HEK293 (cell line): ENCODE measurements around the gene ZNF569.
A peak's percentile ranks its signal among the peaks of the same experiment; 100 is the strongest.
"Not testable (repeated sequence)": the region's sequence is repeated elsewhere in the genome, so short reads cannot be mapped to it uniquely, and the experiment has no call there.

Experiments
- CTCF ChIA-PET: fragments of 350-600 bp; formaldehyde crosslinking; extraction: SDS; loops from one replicate; lab custom pipeline; 2021; ENCODE audit warnings: antibody characterized with exemption; lab: Yijun Ruan, JAX
- POLR2A ChIA-PET: fragments of 300-600 bp; formaldehyde crosslinking; extraction: SDS; loops from one replicate; lab custom pipeline; 2020; ENCODE audit warnings: antibody characterized with exemption, inconsistent platforms; lab: Yijun Ruan, JAX
- H3K27ac ChIP-seq: fragments of 200-500 bp; sonication (Bioruptor generic); 2 replicates; pipeline ENCODE4 v1.5.1; 2014; ENCODE audit warnings: low read depth, low read length, control low read depth, inconsistent platforms; ENCODE audit errors: extremely low read depth
- H3K36me3 ChIP-seq, 2 experiments: fragments of 200-500 bp in 1 of 2; sonication (Bioruptor generic) in 1 of 2; 1 replicate in 1 of 2; 2 replicates in 1 of 2; pipeline ENCODE4 v1.5.1; 2014 to 2017; ENCODE audit warnings: inconsistent platforms in 2 of 2, low read length in 2 of 2; ENCODE audit not compliant: control insufficient read depth in 2 of 2, insufficient read depth in 1 of 2
- H3K4me1 ChIP-seq: fragments of 200-500 bp; sonication (Bioruptor generic); 2 replicates; pipeline ENCODE4 v1.5.1; 2014; ENCODE audit warnings: mild to moderate bottlenecking, low read length, inconsistent platforms; ENCODE audit not compliant: control insufficient read depth, insufficient read depth
- H3K4me3 ChIP-seq: 2 replicates; pipeline ENCODE4 v1.5.1; 2011; ENCODE audit warnings: low read depth, mild to moderate bottlenecking, control low read depth, low read length, moderate library complexity
- H3K9me3 ChIP-seq: fragments of 200-500 bp; sonication (Bioruptor generic); 2 replicates; pipeline ENCODE4 v1.5.1; 2014; ENCODE audit warnings: low read depth, low read length, inconsistent platforms; ENCODE audit not compliant: control insufficient read depth, insufficient read depth
- AEBP2 ChIP-seq: fragments of 450-650 bp; formaldehyde crosslinking; IDR thresholded peaks from 2 replicates; pipeline ENCODE4 v1.5.1; 2016; ENCODE audit warnings: missing biosample characterization, missing genetic modification characterization, borderline replicate concordance
- GLIS1 ChIP-seq: fragments of 450-650 bp; formaldehyde crosslinking; IDR thresholded peaks from 2 replicates; pipeline ENCODE4 v1.5.1; 2016; ENCODE audit warnings: missing biosample characterization, missing genetic modification characterization
- KLF1 ChIP-seq: fragments of 450-650 bp; formaldehyde crosslinking; IDR thresholded peaks from 2 replicates; pipeline ENCODE4 v1.5.1; 2016; ENCODE audit warnings: missing biosample characterization, missing genetic modification characterization
- KLF9 ChIP-seq: fragments of 450-650 bp; formaldehyde crosslinking; IDR thresholded peaks from 2 replicates; pipeline ENCODE4 v1.5.1; 2016; ENCODE audit warnings: missing biosample characterization, missing genetic modification characterization, low read depth
- OVOL3 ChIP-seq: fragments of 450-650 bp; formaldehyde crosslinking; IDR thresholded peaks from 2 replicates; pipeline ENCODE4 v1.5.1; 2016; ENCODE audit warnings: missing biosample characterization, missing genetic modification characterization
- PRDM1 ChIP-seq: fragments of 450-650 bp; formaldehyde crosslinking; IDR thresholded peaks from 2 replicates; pipeline ENCODE4; 2016; ENCODE audit warnings: missing biosample characterization, missing genetic modification characterization
- PRDM4 ChIP-seq: fragments of 450-650 bp; formaldehyde crosslinking; IDR thresholded peaks from 2 replicates; pipeline ENCODE4 v1.5.1; 2017; ENCODE audit warnings: missing biosample characterization, missing genetic modification characterization
- REPIN1 ChIP-seq: fragments of 450-650 bp; formaldehyde crosslinking; IDR thresholded peaks from 2 replicates; pipeline ENCODE4 v1.5.1; 2017; ENCODE audit warnings: missing biosample characterization, missing genetic modification characterization, low read depth
- TRIM28 ChIP-seq: IDR thresholded peaks from 2 replicates; pipeline ENCODE4 v1.6.1; 2011; ENCODE audit warnings: low read length, control low read depth, borderline replicate concordance
- WT1 ChIP-seq: fragments of 450-650 bp; formaldehyde crosslinking; IDR thresholded peaks from 2 replicates; pipeline ENCODE4 v1.5.1; 2016; ENCODE audit warnings: missing biosample characterization, missing genetic modification characterization
- ZFP37 ChIP-seq: fragments of 450-650 bp; formaldehyde crosslinking; IDR thresholded peaks from 2 replicates; pipeline ENCODE4 v1.5.1; 2016; ENCODE audit warnings: missing biosample characterization, missing genetic modification characterization
- ZNF169 ChIP-seq: fragments of 450-650 bp; formaldehyde crosslinking; IDR thresholded peaks from 2 replicates; pipeline ENCODE4 v1.5.1; 2016; ENCODE audit warnings: missing biosample characterization, missing genetic modification characterization
- ZNF354C ChIP-seq: fragments of 450-650 bp; formaldehyde crosslinking; IDR thresholded peaks from 2 replicates; pipeline ENCODE4 v1.5.1; 2016; ENCODE audit warnings: missing biosample characterization, missing genetic modification characterization, low read depth, borderline replicate concordance
- ZNF366 ChIP-seq: fragments of 450-650 bp; formaldehyde crosslinking; conservative IDR thresholded peaks from 2 replicates; pipeline ENCODE4 v1.5.1; 2016; ENCODE audit warnings: missing biosample characterization, missing genetic modification characterization
- ZNF391 ChIP-seq: fragments of 450-650 bp; formaldehyde crosslinking; IDR thresholded peaks from 2 replicates; pipeline ENCODE4 v1.5.1; 2016; ENCODE audit warnings: low read depth, missing biosample characterization, missing genetic modification characterization, borderline replicate concordance
- ZNF398 ChIP-seq: fragments of 450-650 bp; formaldehyde crosslinking; IDR thresholded peaks from 2 replicates; pipeline ENCODE4 v1.5.1; 2017; ENCODE audit warnings: missing biosample characterization, missing genetic modification characterization
- ZNF521 ChIP-seq: fragments of 450-650 bp; formaldehyde crosslinking; IDR thresholded peaks from 2 replicates; pipeline ENCODE4 v1.5.1; 2017; ENCODE audit warnings: missing biosample characterization, mild to moderate bottlenecking, missing genetic modification characterization
- ZNF639 ChIP-seq: fragments of 450-650 bp; formaldehyde crosslinking; IDR thresholded peaks from 2 replicates; pipeline ENCODE4 v1.5.1; 2016; ENCODE audit warnings: missing biosample characterization, missing genetic modification characterization
- ZNF664 ChIP-seq: fragments of 450-650 bp; formaldehyde crosslinking; IDR thresholded peaks from 2 replicates; pipeline ENCODE4 v1.5.1; 2016; ENCODE audit warnings: missing biosample characterization, missing genetic modification characterization
- ZNF670 ChIP-seq: fragments of 450-650 bp; formaldehyde crosslinking; IDR thresholded peaks from 2 replicates; pipeline ENCODE4 v1.5.1; 2016; ENCODE audit warnings: missing biosample characterization, missing genetic modification characterization, low read depth
- ZNF785 ChIP-seq: fragments of 450-650 bp; formaldehyde crosslinking; IDR thresholded peaks from 2 replicates; pipeline ENCODE4 v1.5.1; 2016; ENCODE audit warnings: missing biosample characterization, missing genetic modification characterization
- ZSCAN23 ChIP-seq: fragments of 450-650 bp; formaldehyde crosslinking; IDR thresholded peaks from 2 replicates; pipeline ENCODE4 v1.5.1; 2016; ENCODE audit warnings: missing biosample characterization, missing genetic modification characterization
- TF ChIP-seq, protein P1 (sequence below): fragments of 450-650 bp; formaldehyde crosslinking; conservative IDR thresholded peaks from 2 replicates; pipeline ENCODE4 v1.5.1; 2016; ENCODE audit warnings: low read depth, missing biosample characterization, missing genetic modification characterization

Gene ZNF569

DNA sequence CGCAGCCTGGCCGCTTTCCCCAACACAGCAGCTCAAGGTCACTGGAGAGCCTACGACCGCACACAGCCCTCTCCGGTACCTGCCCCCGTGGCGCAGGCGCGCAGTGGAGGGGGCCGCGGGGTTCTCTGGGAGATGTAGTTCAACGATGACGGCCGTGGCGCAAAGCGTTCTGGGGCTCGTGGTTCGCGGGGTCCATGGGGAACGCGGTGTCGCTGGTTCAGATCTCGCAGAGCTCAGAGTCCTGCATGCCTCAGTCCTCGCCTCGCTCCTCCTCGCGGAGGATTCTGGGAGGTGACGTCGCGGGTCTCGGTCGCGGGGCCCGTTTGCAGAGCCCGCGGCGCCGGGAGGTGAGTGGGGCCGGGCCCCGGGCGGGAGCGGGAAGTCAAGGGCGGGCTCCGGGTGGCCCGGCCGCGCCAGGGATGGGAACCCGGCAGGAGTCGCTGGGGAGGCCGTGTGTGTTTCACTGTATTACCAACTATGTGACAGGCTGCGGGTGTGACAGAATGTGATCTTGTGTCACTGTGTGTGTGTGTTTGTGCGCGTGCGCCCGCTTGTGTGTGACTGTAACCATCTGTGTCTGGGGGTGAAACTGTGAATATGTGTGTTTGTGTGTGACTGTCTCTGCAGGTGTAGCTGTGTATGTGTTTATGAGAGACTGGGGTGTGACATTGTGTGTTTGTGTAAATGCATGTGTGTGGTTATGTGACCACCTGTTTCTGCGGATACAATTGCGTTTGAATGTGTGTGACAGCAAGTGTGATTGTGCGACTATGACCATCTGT, 96.2 kb downstream of the ZNF569 start, which contains the start of gene ZNF527 (continued):
- TF ChIP-seq, protein P1, sequence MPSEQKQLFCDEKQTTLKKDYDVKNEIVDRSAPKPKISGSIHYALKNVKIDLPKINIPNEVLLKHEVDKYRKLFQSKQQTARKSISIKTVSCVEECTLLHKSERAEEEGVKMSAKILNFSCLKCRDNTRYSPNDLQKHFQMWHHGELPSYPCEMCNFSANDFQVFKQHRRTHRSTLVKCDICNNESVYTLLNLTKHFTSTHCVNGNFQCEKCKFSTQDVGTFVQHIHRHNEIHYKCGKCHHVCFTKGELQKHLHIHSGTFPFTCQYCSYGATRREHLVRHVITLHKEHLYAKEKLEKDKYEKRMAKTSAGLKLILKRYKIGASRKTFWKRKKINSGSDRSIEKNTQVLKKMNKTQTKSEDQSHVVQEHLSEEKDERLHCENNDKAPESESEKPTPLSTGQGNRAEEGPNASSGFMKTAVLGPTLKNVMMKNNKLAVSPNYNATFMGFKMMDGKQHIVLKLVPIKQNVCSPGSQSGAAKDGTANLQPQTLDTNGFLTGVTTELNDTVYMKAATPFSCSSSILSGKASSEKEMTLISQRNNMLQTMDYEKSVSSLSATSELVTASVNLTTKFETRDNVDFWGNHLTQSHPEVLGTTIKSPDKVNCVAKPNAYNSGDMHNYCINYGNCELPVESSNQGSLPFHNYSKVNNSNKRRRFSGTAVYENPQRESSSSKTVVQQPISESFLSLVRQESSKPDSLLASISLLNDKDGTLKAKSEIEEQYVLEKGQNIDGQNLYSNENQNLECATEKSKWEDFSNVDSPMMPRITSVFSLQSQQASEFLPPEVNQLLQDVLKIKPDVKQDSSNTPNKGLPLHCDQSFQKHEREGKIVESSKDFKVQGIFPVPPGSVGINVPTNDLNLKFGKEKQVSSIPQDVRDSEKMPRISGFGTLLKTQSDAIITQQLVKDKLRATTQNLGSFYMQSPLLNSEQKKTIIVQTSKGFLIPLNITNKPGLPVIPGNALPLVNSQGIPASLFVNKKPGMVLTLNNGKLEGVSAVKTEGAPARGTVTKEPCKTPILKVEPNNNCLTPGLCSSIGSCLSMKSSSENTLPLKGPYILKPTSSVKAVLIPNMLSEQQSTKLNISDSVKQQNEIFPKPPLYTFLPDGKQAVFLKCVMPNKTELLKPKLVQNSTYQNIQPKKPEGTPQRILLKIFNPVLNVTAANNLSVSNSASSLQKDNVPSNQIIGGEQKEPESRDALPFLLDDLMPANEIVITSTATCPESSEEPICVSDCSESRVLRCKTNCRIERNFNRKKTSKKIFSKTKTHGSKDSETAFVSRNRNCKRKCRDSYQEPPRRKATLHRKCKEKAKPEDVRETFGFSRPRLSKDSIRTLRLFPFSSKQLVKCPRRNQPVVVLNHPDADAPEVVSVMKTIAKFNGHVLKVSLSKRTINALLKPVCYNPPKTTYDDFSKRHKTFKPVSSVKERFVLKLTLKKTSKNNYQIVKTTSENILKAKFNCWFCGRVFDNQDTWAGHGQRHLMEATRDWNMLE (tag by site-specific recombination), result peak; percentile 62
- TF ChIP-seq ZNF664 (tag by site-specific recombination) (no peak), AEBP2 (tag by site-specific recombination) (no peak), PRDM4 (tag by site-specific recombination) (peak; percentile 59), ZNF398 (tag by site-specific recombination) (peak; percentile 61), ZFP37 (tag by site-specific recombination) (peak; percentile 58), ZNF670 (tag by site-specific recombination) (no peak), PRDM1 (peak; percentile 56; the same call in 1 of the 2 replicates), ZNF521 (tag by site-specific recombination) (no peak), ZNF354C (tag by site-specific recombination) (no peak; the same call in 1 of the 2 replicates), GLIS1 (tag by site-specific recombination) (peak; percentile 92), TRIM28 (peak; percentile 44; the same call in 1 of the 2 replicates)

DNA sequence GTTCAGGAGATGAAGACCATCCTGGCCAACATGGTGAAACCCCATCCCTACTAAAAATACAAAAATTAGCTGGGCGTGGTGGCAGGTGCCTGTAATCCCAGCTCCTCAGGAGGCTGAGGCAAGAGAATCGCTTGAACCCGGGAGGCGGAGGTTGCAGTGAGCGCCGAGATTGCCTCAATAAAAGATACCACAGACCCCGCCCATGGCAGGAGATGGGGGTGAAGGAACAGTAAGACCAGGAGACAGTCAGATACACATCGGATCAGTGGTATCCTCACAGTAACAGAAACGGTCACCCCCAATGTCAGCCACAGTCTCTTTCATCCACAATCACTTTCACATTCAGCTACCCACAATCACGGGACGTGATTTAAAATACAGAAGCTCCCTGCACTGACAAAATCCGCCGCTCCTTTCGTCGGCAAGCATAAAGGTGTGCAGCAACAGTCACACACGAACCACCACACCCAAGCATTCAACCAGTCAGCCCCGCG, 96.8 kb downstream of the ZNF569 start:
- ChIA-PET CTCF (interaction anchor here (0.8 to 2.0 kb wide), 5 partner anchors 8 to 581 kb away, joined by 3 to 6 read pairs (median 4); no protein-coding TSS in a partner anchor), POLR2A (interaction anchor here (0.5 to 2.1 kb wide), 43 partner anchors 9 to 1668 kb away, joined by 3 to 49 read pairs (median 4); partner anchors contain the start of genes SIPA1L3, WDR87, ZFP14 and ZFP30)
- Histone ChIP-seq H3K36me3 (peaks cover 27 to 42% of the 10 kb centered on the region in 2 experiments), H3K27ac (peak overlapping the region; percentile 52; the same call in 1 of the 2 replicates), H3K4me3 (peak overlapping the region; percentile 48)
- H3K9me3 ChIP-seq, H3K4me1 ChIP-seq: not testable (repeated sequence)
- TF ChIP-seq ZNF639 (tag by site-specific recombination), result peak; percentile 62
- TF ChIP-seq WT1, result peak; percentile 61; the same call in 1 of the 2 replicates
- TF ChIP-seq ZSCAN23 (tag by site-specific recombination), result 0 out of 2 replicates have a peak, but pooled peaks have one; percentile 69
- TF ChIP-seq REPIN1 (tag by site-specific recombination), result peak; percentile 86; the same call in 1 of the 2 replicates
- TF ChIP-seq ZFP37 (tag by site-specific recombination), result peak; percentile 78; the same call in 1 of the 2 replicates
- TF ChIP-seq ZNF169, result 0 out of 2 replicates have a peak, but pooled peaks have one; percentile 30
- TF ChIP-seq OVOL3 (tag by site-specific recombination), result peak; percentile 81
- peak; percentile 72 for TF ChIP-seq ZNF366 (tag by site-specific recombination)
- TF ChIP-seq KLF1 (tag by site-specific recombination), result peak; percentile 80
- peak; percentile 77 for TF ChIP-seq ZNF391 (tag by site-specific recombination)
- 0 out of 2 replicates have a peak, but pooled peaks have one; percentile 29 for TF ChIP-seq ZNF785 (tag by site-specific recombination)
- TF ChIP-seq KLF9 (tag by site-specific recombination), result peak; percentile 63
